Right cardiac atrium (tissue), 5 donors: ENCODE measurements around the gene CPN2. TPM values are rescaled to one million over a fixed set of nuclear protein-coding genes. Genes with fewer than 3 reads are reported as not detected.

Experiments
- ATAC-seq, 2 donors: fragments of 200-7000 bp; cut with Tn5 transposase; one replicate each; pipeline versions ENCODE4 v1.8.0 to v1.9.1; 2020; ENCODE audit warnings: moderate library complexity in 2 of 2, mild to moderate bottlenecking in 1 of 2
- DNase-seq, 3 donors: peaks; one replicate each; pipeline ENCODE4 v3.0.0-alpha.2; 2020
- H3K27ac ChIP-seq: one replicate; pipeline ENCODE4 v1.5.1; 2013; ENCODE audit warnings: mild to moderate bottlenecking, low read length, control low read depth, moderate library complexity
- H3K27me3 ChIP-seq: one replicate; pipeline ENCODE4 v1.6.1; 2013; ENCODE audit not compliant: control insufficient read depth, insufficient read depth
- H3K4me1 ChIP-seq: one replicate; pipeline ENCODE4 v1.6.1; 2013; ENCODE audit warnings: low read length; ENCODE audit not compliant: control insufficient read depth, insufficient read depth
- H3K4me3 ChIP-seq: one replicate; pipeline ENCODE4 v1.5.1; 2013; ENCODE audit warnings: low read length, control low read depth
- H3K9me3 ChIP-seq: one replicate; pipeline ENCODE4 v1.6.1; 2013; ENCODE audit warnings: low read length; ENCODE audit not compliant: control insufficient read depth
- WGBS: extraction: QIAGEN DNeasy Blood & Tissue Kit; methylation state at CpG from one replicate; pipeline ENCODE4 v1.1.7; 2013; 5-methylcytosine and 5-hydroxymethylcytosine counted together
- intact Hi-C, 4 donors: fragments of 100-400 bp; cut with DNase I; formaldehyde crosslinking; loops; one replicate each; pipeline versions ENCODE4 v1.11.0 to v1.14.0; 2022 to 2023
- polyA plus RNA-seq: library from polyadenylated mRNA; stranded (reverse); fragments of 200-250 nt; gene quantifications from one replicate; pipeline ENCODE4 v1.2.3, GENCODE V29; 2013
- total RNA-seq, 4 donors: library from RNA; stranded (reverse); fragmentation: NEBNext Ultra II Directional; extraction: Animal tissue kit (Norgen Biotek cat#: 25700); gene quantifications; one replicate each; pipeline ENCODE4 v1.2.1, GENCODE V29; 2021
- donor health status: healthy with polysubstance abuse.
- donor health status: DM: no; HTN: yes; CAD: no.
- donor health status: DM: no; HTN: no; CAD: no.
- donor health status: DM: no; HTN: yes; CAD: no; lungs with severe emphysema.
- donor health status: DM: yes; HTN: yes; CAD: no.

CPN2 gene
- total and polyA plus RNA-seq, 5 donors, result 0.07 TPM; not detected in 4

GRCh38 chr3:194354315-194354714 is 3.2 kb upstream of the CPN2 start:
- Histone ChIP-seq H3K9me3 (no peaks in the 10 kb centered on the region), H3K4me1 (no peaks in the 10 kb centered on the region), H3K27ac (no peak overlapping the region), H3K27me3 (no peaks in the 10 kb centered on the region), H3K4me3 (no peak overlapping the region)
- ATAC-seq, result no peak
- 79% methylated on average over 2 of the region's 2 CpGs for WGBS
- intact Hi-C loops, result no loop called here
- no peak for DNase-seq

GRCh38 chr3:194352667-194353246 is 1.6 kb upstream of the CPN2 start:
- no peaks in the 10 kb centered on the region for H3K27me3 ChIP-seq
- WGBS, result 88% methylated on average over 10 of the region's 10 CpGs
- H3K9me3 ChIP-seq, result no peaks in the 10 kb centered on the region
- intact Hi-C loops, result no loop called here
- H3K4me1 ChIP-seq, result no peaks in the 10 kb centered on the region
- ATAC-seq (peak in 1 of 2 donors; percentile 16), DNase-seq (no peak)
- H3K4me3 ChIP-seq, result no peak overlapping the region
- no peak overlapping the region for H3K27ac ChIP-seq

- ATAC-seq (peak; percentile 14 to 34), DNase-seq (no peak)
- H3K4me3 ChIP-seq, result no peak overlapping the region
- H3K4me1 ChIP-seq, result no peaks in the 10 kb centered on the region
- H3K27ac ChIP-seq, result no peak overlapping the region
- intact Hi-C loops, result no loop called here
- WGBS, result 92% methylated on average over 14 of the region's 14 CpGs
- H3K9me3 ChIP-seq, result no peaks in the 10 kb centered on the region
- no peaks in the 10 kb centered on the region for H3K27me3 ChIP-seq
These were observed 916 bp upstream of the CPN2 start for GRCh38 chr3:194351952-194352536.

- no peak overlapping the region for H3K4me3 ChIP-seq
- DNase-seq (no peak), ATAC-seq (no peak)
- WGBS, result 62% methylated on average over 3 of the region's 3 CpGs
- H3K27me3 ChIP-seq, result no peaks in the 10 kb centered on the region
- no peaks in the 10 kb centered on the region for H3K4me1 ChIP-seq
- intact Hi-C loops, result no loop called here
- H3K27ac ChIP-seq, result no peak overlapping the region
- no peaks in the 10 kb centered on the region for H3K9me3 ChIP-seq
These were observed 429 bp downstream of the CPN2 start for GRCh38 chr3:194350726-194351071.

GRCh38 chr3:194348354-194348753 is 2.8 kb downstream of the CPN2 start:
- intact Hi-C loops, result no loop called here
- 83% methylated on average over 6 of the region's 6 CpGs for WGBS
- DNase-seq (no peak), ATAC-seq (no peak)
- no peak overlapping the region for H3K4me3 ChIP-seq
- no peak overlapping the region for H3K27ac ChIP-seq
- H3K27me3 ChIP-seq, result no peaks in the 10 kb centered on the region
- H3K4me1 ChIP-seq, result no peaks in the 10 kb centered on the region
- H3K9me3 ChIP-seq, result no peaks in the 10 kb centered on the region

- H3K27ac ChIP-seq, result no peak overlapping the region
- DNase-seq (no peak), ATAC-seq (no peak)
- 71% methylated on average over 5 of the region's 5 CpGs for WGBS
- H3K4me3 ChIP-seq, result no peak overlapping the region
- H3K4me1 ChIP-seq, result no peaks in the 10 kb centered on the region
- H3K9me3 ChIP-seq, result no peaks in the 10 kb centered on the region
- intact Hi-C loops, result no loop called here
- no peaks in the 10 kb centered on the region for H3K27me3 ChIP-seq
These were observed 4.5 kb downstream of the CPN2 start for GRCh38 chr3:194346621-194347020.

- WGBS, result 83% methylated on average over 9 of the region's 9 CpGs
- intact Hi-C loops, result no loop called here
- no peak for DNase-seq
These were observed 5.1 kb downstream of the CPN2 start for GRCh38 chr3:194346035-194346434.

GRCh38 chr3:194344012-194344411 is 7.1 kb downstream of the CPN2 start:
- ATAC-seq (peak; percentile 58 to 71), DNase-seq (peak; percentile 74 to 93 (median 87))
- H3K9me3 ChIP-seq, result no peaks in the 10 kb centered on the region
- no peak overlapping the region for H3K4me3 ChIP-seq
- WGBS, result 32% methylated on average over 9 of the region's 9 CpGs
- H3K27me3 ChIP-seq, result no peaks in the 10 kb centered on the region
- H3K4me1 ChIP-seq, result no peaks in the 10 kb centered on the region
- no peak overlapping the region for H3K27ac ChIP-seq
- intact Hi-C loops, result loop anchor here in 1 of 4 donors (5.0 kb wide), 1 partner anchor 58 kb away; no protein-coding TSS in a partner anchor

More at GRCh38 chr3:194346035-194346434, 5.1 kb downstream of the CPN2 start:
- no peaks in the 10 kb centered on the region for H3K27me3 ChIP-seq
- no peak for ATAC-seq
- no peak overlapping the region for H3K27ac ChIP-seq
- no peak overlapping the region for H3K4me3 ChIP-seq
- no peaks in the 10 kb centered on the region for H3K9me3 ChIP-seq
- H3K4me1 ChIP-seq, result no peaks in the 10 kb centered on the region

- intact Hi-C loops, result loop anchor here in 1 of 4 donors (5.0 kb wide), 1 partner anchor 59 kb away; no protein-coding TSS in a partner anchor
- no peak for ATAC-seq
- 87% methylated on average over 2 of the region's 2 CpGs for WGBS
These were observed 7.6 kb downstream of the CPN2 start for GRCh38 chr3:194343561-194343893.

GRCh38 chr3:194342861-194343560 is 8.1 kb downstream of the CPN2 start:
- H3K9me3 ChIP-seq, result no peaks in the 10 kb centered on the region
- no peak overlapping the region for H3K27ac ChIP-seq
- H3K4me1 ChIP-seq, result no peaks in the 10 kb centered on the region
- DNase-seq, result no peak
- no peak for ATAC-seq
- no peak overlapping the region for H3K4me3 ChIP-seq
- H3K27me3 ChIP-seq, result no peaks in the 10 kb centered on the region
- WGBS, result 86% methylated on average over 9 of the region's 9 CpGs
- intact Hi-C loops, result loop anchor here in 1 of 4 donors (5.0 kb wide), 1 partner anchor 59 kb away; no protein-coding TSS in a partner anchor

More at GRCh38 chr3:194343561-194343893, 7.6 kb downstream of the CPN2 start:
- Histone ChIP-seq H3K9me3 (no peaks in the 10 kb centered on the region), H3K4me3 (no peak overlapping the region), H3K27me3 (no peaks in the 10 kb centered on the region), H3K27ac (no peak overlapping the region), H3K4me1 (no peaks in the 10 kb centered on the region)
- no peak for DNase-seq

- WGBS, result 91% methylated on average over 24 of the region's 24 CpGs
- Histone ChIP-seq H3K4me3 (no peak overlapping the region), H3K4me1 (no peaks in the 10 kb centered on the region), H3K27me3 (no peaks in the 10 kb centered on the region), H3K9me3 (no peaks in the 10 kb centered on the region), H3K27ac (no peak overlapping the region)
- no peak for ATAC-seq
- DNase-seq, result no peak
- intact Hi-C loops, result loop anchor here in 1 of 4 donors (5.0 kb wide), 1 partner anchor 61 kb away; no protein-coding TSS in a partner anchor
These were observed 10.2 kb downstream of the CPN2 start for GRCh38 chr3:194340757-194341400.
